Vagina (tissue), 2 donors: ENCODE measurements around the gene EML3.

Source experiments
- CTCF ChIP-seq, 3 experiments: fragments of 450-650 bp in 2 of 3; fragments of 200-600 bp in 1 of 3; sonication (generic) in 1 of 3; IDR thresholded peaks; one replicate each; pipeline ENCODE4 v1.5.1; 2017 to 2019; ENCODE audit warnings: antibody characterized with exemption in 3 of 3, mild to moderate bottlenecking in 2 of 3, moderate library complexity in 2 of 3
- POLR2A ChIP-seq, 2 donors: fragments of 450-650 bp; IDR thresholded peaks; one replicate each; pipeline ENCODE4 v1.6.1; 2017; ENCODE audit warnings: antibody characterized with exemption in 2 of 2, mild to moderate bottlenecking in 2 of 2, moderate library complexity in 2 of 2

GRCh38 chr11:62646825-62647608 is 34.4 kb upstream of the EML3 start:
- TF ChIP-seq CTCF (IDR thresholded peaks at IDR 0.05) = no peak
- TF ChIP-seq POLR2A (IDR thresholded peaks at IDR 0.05) = no peak
